ES-I3 (cell line): ENCODE measurements around the gene ZNF768.
"Not testable (repeated sequence)": the region's sequence is repeated elsewhere in the genome, so short reads cannot be mapped to it uniquely, and the experiment has no call there.

Experiments
- H3K36me3 ChIP-seq: 2 replicates; pipeline ENCODE4 v1.6.1; 2013; ENCODE audit warnings: mild to moderate bottlenecking, low read length, control low read depth, moderate library complexity; ENCODE audit not compliant: insufficient read depth
- H3K4me1 ChIP-seq: 2 replicates; pipeline ENCODE4 v1.6.1; 2013; ENCODE audit warnings: mild to moderate bottlenecking, control low read depth, low read length; ENCODE audit not compliant: insufficient read depth
- H3K9ac ChIP-seq: 2 replicates; pipeline ENCODE4 v1.6.1; 2013; ENCODE audit warnings: low read depth, mild to moderate bottlenecking, low read length, moderate library complexity
- H3K9me3 ChIP-seq: 2 replicates; pipeline ENCODE4 v1.6.1; 2013; ENCODE audit warnings: mild to moderate bottlenecking, low read length, moderate library complexity; ENCODE audit not compliant: control insufficient read depth, insufficient read depth

ZNF768 gene

DNA sequence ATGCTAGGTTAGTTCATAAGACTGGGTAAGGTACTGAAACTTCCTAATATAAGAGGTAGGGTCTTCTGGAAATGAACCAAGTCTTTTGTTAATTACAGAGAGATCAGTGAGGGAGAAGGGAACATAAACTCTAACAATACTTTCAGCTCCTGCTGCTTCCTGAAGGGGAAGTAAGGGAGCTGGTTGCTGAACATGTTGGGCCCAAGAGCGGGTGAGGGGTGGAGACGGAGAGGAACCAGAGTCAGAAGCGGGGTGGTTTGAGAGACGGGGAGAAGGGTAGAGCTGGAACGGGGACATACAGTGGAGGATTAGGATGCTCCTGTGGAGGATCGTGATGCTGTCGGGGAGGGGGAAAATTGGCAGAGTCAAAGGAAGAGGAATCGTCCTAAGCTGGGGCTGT lies 19.7 kb upstream of the ZNF768 start:
- Histone ChIP-seq H3K4me1 (peaks cover 34% of the 10 kb centered on the region), H3K9ac (no peak overlapping the region), H3K9me3 (no peaks in the 10 kb centered on the region), H3K36me3 (no peaks in the 10 kb centered on the region)

DNA sequence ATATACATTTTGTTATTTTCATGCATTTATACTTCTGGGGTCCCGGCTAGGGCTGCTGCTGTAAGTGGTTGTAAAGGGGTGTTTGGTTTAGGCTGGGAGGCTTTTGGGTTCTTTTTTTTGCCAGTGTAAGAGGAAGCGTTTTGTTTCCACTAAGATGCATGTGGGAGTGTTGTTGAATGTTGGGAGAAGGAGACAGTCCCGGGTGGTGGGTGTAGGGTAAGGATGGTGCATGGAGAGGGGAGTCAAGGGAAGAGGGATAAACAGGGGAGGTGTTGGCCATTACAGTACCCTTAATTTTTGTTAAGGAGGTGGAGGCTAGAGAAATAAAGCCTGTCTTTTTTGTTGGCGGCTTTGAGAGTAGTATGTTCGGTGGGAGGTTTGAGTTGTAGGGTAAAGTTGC lies 16.7 kb upstream of the ZNF768 start:
- H3K36me3 ChIP-seq: no peaks in the 10 kb centered on the region

DNA sequence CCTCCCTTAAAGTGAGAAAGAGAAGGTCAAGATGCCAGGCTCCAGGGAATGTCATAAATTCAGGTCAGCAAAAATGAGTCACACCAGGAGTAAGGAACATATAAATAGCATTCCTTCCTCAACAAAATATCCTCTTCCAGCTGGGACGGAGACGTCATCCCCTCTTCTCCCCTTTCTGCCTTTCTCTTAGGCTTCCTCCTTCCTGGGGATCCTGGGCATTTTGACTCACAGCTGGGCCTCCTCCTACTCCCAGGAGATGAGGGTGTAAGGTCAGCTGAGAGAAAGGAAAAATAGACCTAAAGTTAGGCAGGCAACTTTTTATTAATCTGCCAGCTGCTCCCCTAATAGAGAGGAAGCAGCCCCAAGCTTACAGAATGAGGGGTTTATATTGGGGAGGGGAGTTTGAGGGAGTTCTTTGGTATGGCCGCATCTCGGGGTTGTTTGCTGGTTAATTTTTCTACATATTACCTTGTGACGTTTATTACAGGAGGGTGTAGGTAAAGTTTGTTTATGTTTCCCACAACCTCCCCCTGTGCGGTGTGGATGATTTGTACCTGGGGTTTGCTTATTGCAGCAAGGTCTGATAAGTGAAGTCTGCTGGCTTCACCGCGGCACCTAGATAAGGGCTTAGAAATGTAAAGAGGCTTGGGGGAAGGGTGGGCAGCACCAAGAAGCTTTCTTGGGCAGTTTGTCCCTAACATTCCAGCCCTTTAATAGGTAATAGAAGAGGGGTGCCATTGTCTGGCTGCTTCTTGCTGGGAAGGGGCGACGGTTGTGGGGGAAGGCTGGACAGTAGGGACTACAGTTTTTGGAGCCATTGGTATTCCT lies 15.3 kb upstream of the ZNF768 start:
- Histone ChIP-seq H3K36me3 (no peaks in the 10 kb centered on the region), H3K9ac (peak overlapping the region; percentile 22; the same call in 1 of the 2 replicates), H3K4me1 (peaks cover 24% of the 10 kb centered on the region), H3K9me3 (no peaks in the 10 kb centered on the region)

More for the DNA sequence above, 16.7 kb upstream of the ZNF768 start:
- Histone ChIP-seq H3K9ac (no peak overlapping the region), H3K9me3 (no peaks in the 10 kb centered on the region), H3K4me1 (peaks cover 24% of the 10 kb centered on the region)

DNA sequence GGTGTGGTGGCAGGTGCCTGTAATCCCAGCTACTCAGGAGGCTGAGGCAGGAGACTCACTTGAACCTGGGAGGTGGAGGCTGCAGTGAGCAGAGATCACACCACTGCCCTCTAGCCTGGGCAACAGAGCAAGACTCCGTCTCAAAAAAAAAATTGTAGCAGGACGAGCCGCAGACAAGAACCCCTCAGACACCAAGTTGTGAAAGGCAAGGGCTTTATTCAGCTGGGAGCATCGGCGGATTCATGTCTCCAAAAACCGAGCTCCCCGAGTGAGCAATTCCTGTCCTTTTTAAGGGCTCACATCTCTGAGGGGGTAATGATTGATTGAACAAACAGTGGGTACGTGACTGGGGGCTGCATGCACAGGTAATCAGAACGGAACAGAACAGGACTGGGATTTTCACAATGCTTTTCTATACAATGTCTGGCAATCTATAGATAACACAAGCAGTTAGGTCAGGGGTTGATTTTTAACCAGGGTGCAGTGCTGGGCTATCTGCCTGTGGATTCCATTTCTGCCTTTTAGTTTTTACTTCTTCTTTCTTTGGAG lies 14.6 kb upstream of the ZNF768 start:
- H3K9ac ChIP-seq, H3K36me3 ChIP-seq, H3K9me3 ChIP-seq: not testable (repeated sequence)
- peaks cover 24% of the 10 kb centered on the region for H3K4me1 ChIP-seq

DNA sequence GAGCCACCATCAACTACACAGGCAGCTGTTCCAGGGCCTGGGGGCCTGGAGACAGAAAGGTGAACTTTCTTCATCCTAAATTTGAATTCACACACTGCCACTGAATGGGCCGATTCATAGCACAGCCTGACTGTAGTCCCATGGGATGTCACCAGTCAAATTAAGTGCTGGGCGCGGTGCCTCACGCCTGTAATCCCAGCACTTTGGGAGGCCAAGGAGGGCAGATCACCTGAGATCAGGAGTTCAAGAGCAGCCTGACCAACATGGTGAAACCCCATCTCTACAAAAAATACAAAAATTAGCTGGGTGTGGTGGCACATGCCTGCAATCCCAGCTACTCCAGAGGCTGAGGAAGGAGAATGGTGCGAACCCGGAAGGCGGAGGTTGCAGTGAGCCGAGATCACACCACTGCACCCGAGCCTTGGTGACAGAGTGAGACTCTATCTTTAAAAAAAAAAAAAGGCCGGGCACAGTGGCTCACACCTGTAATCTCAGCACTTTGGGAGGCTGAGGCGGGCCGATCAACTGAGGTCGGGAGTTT lies 13.7 kb upstream of the ZNF768 start:
- H3K36me3 ChIP-seq, H3K9me3 ChIP-seq, H3K9ac ChIP-seq: not testable (repeated sequence)
- H3K4me1 ChIP-seq: peaks cover 24% of the 10 kb centered on the region

DNA sequence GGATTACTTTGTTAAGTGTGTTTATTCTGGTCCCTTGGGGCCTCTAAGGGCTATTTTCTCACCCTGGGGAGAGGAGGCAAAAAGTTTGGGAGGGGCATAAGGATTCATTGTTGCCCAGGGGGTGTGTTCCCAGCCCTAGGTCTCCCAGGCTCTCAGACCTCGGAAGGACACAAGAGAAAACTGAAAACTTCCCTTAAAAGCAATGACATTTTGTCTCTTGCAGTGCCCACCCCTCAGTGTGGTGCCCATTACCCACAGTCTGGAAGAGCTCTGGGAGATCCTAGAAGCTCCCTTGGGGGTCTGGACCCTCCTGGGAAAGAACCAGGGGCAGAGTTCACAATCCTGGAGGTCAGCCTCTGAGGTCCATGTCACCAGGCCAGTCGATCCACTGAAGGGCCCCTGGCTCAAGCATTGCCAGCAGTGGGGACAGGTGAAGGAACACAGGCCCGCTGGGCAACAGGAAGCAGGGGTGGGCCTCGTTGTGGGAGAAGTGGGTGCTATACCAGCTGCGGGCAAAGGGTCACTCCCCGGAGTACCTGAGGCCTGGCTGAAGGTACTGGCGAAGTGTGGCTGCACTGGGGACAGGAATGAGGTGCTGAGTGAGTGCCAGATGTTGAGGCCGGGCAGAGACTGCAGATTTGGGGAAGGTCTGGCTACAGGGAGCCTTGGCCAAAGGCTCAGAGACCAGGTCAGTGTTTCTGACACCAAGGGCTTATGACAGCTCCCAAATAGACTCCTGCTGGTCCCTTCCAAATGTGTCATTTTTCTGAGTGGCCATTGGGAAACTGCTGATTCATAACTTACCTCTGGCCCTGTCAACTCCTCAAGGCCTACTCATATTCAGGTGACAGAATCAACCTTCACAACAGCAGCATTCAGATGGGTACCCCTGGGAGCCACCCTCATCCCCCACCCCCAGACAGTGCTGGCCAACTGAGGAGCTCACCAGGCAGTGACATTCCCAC lies 12.9 kb upstream of the ZNF768 start:
- H3K9ac ChIP-seq: no peak overlapping the region
- no peaks in the 10 kb centered on the region for H3K9me3 ChIP-seq
- peaks cover 24% of the 10 kb centered on the region for H3K4me1 ChIP-seq
- no peaks in the 10 kb centered on the region for H3K36me3 ChIP-seq

GRCh38 chr16:30536391-30537024 lies 10.1 kb upstream of the ZNF768 start:
- not testable (repeated sequence) for H3K36me3 ChIP-seq, H3K9me3 ChIP-seq, H3K4me1 ChIP-seq
- peak overlapping the region; percentile 90 for H3K9ac ChIP-seq

DNA sequence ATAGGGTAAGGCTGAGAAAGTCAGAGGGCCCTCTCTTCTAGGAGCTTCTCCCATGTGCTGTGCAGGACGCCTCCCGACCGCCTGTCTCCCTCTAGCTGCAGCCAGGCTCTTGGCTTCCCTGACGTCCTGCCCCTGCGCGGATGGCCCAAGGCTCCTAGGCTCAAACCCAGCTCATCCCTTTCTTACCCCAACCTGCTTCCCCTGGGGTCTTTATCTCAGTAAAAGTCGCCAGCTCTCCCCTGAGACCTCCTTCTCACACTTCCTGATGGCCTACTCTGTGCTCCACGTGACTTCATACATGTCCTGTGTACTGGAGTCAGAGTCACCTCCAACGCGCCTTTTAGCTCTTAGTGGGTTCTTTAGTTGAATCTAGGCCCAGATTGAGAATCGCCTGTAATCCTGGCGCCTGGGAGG lies 9.4 kb upstream of the ZNF768 start:
- H3K4me1 ChIP-seq: no peaks in the 10 kb centered on the region; the same call in 1 of the 2 replicates

DNA sequence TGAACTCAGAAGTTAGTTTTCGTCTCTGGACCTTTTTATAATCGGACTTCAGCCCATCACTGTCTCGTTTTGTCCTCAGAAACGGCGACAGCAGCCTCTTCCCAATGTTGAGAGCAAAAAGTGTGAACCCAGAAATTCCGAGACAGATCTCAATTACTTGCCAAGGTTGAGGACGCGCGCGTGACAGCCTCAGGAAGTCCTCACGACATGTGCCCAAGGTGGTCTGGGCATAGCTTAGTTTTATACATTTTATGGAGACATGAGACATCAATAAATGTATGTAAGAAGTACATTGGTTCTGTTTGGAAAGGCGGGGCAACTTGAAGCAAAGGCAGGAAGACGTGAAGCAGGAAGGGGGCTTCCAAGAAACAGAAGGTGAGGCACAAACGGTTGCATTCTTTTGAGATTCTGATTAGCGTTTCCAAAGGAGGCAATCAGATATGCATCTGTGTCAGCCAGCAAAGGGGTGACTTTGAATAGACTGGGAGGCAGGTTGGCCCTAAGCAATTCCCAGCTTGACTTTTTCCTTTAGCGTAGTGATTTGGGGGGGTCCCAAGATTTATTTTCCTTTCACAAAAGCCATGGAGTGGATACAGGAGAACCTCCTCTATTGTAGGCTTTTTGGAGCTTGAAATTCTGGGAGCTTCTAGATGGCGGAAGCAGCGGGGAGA lies 8.9 kb upstream of the ZNF768 start:
- H3K4me1 ChIP-seq: no peaks in the 10 kb centered on the region; the same call in 1 of the 2 replicates

More for the DNA sequence above, 9.4 kb upstream of the ZNF768 start:
- Histone ChIP-seq H3K9me3 (no peaks in the 10 kb centered on the region), H3K36me3 (0 out of 2 replicates have a peak, but pooled peaks cover 2% of the 10 kb centered on the region), H3K9ac (peak overlapping the region; percentile 90)

GRCh38 chr16:30534368-30535105 lies 8.2 kb upstream of the ZNF768 start, which contains the start of gene ZNF747:
TSS of gene ZNF747 (minus strand) at chr16:30534858. CDS start at chr16:30534679, 179 bp downstream.
- peak within 1 kb of the TSS; percentile 90 for H3K9ac ChIP-seq
- no peaks in the 10 kb centered on the region; the same call in 1 of the 2 replicates for H3K4me1 ChIP-seq
- H3K36me3 ChIP-seq: 0 out of 2 replicates have a peak, but pooled peaks cover 3% of the 10 kb centered on the region
- H3K9me3 ChIP-seq: no peaks in the 10 kb centered on the region

More for the DNA sequence above, 8.9 kb upstream of the ZNF768 start:
- no peaks in the 10 kb centered on the region for H3K9me3 ChIP-seq
- H3K36me3 ChIP-seq: 0 out of 2 replicates have a peak, but pooled peaks cover 3% of the 10 kb centered on the region
- peak overlapping the region; percentile 90 for H3K9ac ChIP-seq

DNA sequence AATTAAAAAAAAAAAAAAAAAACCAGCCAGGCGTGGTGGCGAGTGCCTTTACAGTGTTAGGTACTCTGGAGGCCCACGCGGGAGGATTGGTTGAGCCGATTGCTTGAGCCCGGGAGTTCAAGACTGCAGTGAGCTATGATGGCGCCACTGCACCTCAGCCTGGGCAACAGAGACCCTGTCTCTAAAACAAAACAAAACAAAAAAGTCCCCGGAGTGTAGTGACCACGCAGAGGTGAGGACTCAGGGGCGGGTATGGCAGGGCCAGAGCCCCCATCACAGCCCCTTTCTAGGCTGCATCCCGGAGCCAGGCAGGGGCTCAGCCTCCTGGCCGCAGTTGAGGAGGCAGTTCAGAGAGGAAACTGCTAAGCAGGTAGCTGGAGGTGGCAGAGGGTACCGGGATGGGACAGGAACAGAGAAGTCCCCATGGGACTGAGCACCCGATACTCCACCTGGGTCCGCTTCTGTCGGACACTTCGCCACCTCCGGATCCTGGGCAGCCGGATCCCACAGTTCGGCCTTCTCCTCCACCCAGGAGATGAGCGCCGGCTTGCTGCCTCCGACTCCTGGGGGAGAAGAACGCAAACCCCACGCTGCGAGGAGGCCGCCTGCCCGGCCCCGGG lies 7.5 kb upstream of the ZNF768 start:
- Histone ChIP-seq H3K9ac (peak overlapping the region; percentile 90), H3K4me1 (no peaks in the 10 kb centered on the region; the same call in 1 of the 2 replicates), H3K36me3 (0 out of 2 replicates have a peak, but pooled peaks cover 3% of the 10 kb centered on the region), H3K9me3 (no peaks in the 10 kb centered on the region)

DNA sequence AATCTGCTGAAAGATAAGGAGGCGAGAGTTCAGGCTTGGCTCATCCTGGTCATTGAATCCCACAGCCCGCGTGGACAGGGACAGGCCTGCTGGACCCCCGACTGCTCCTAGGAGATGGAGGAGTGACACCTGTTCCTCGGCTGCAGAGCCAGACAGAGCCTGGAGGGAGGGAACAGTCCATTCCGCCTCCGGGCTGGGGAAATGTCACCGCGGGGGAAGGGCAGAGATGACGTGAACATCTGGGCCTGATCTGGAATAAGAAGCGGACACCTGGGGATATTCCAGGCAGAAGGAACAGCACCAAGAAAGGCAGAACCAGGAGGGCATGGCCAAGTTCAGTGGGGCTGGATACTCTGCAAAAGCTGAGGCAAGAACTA lies 6.8 kb upstream of the ZNF768 start:
- no peak overlapping the region; the same call in 1 of the 2 replicates for H3K9ac ChIP-seq
- H3K36me3 ChIP-seq: 0 out of 2 replicates have a peak, but pooled peaks cover 3% of the 10 kb centered on the region
- H3K4me1 ChIP-seq: no peaks in the 10 kb centered on the region; the same call in 1 of the 2 replicates
- no peaks in the 10 kb centered on the region for H3K9me3 ChIP-seq
